ENCODE results near the gene BICDL2. TPM values are rescaled to one million over a fixed set of nuclear protein-coding genes. Genes with fewer than 3 reads are reported as not detected.

Gene BICDL2
- total and polyA plus RNA-seq, 2 of the 8 experiments (the other 6 are each of a cell fraction or from before 2014, with no cell fraction given) = 7.3 to 15.9 TPM

GRCh38 chr16:3042376-3042775, 5.6 kb upstream of the BICDL2 start (continued):
- TF ChIP-seq MAFK (IDR thresholded peaks at IDR 0.05; ENCODE audit: low read depth, low read length) = no peak
- no peak for TF ChIP-seq NANOG (IDR thresholded peaks at IDR 0.05; ENCODE audit: insufficient read depth, low read depth, low read length, poor library complexity, severe bottlenecking)
- no peak for TF ChIP-seq RXRA (IDR thresholded peaks at IDR 0.05; ENCODE audit: insufficient read depth, low read depth, low read length)
- no peak for TF ChIP-seq E2F6 (IDR thresholded peaks at IDR 0.05)
- no peak for TF ChIP-seq CHD1 (IDR thresholded peaks at IDR 0.05; ENCODE audit: low read depth, low read length)

Data from H1 (cell line).